ENCODE results near the gene MATN4. TPM values are rescaled to one million over a fixed set of nuclear protein-coding genes. Genes with fewer than 3 reads are reported as not detected.

MATN4 gene
- total RNA-seq, 1 donor from 2014 or later, result not detected

DNA sequence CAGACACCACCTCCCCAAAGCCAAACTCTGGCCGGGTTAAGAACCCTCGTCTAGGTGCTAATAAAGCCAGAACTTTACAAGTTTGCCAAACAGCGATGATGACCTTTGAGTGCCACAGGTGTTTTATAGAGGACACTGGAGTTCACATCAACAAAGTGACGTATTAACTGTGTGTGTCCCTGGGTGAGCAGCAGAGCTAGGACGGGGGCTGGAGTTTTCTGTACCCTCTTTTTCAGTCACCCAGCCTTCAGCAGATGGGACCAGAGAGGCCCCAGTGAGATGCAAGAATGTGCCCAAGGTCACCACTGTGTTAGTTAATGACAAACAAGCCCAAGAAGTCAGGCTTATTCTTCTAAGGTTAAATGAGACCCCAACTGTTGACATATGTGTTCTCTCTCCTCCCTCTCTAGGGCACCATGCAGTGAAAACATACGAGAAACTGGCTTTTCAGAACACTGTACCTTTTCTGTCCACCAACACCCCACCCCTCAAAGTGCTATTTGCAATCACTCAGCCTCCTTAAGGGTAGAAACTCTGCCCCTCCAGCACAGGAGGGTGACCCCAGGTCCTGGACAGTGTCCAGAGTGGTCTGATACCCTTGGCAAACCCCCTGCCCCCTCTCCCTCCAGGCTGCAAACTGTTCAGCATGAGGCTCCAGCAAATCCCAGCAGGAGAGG lies 34.9 kb upstream of the MATN4 start:
- DNase-seq (ENCODE audit: low spot score, unreplicated experiment), result peak; percentile 57
- no peaks in the 10 kb centered on the region for H3K9me3 Mint-ChIP-seq (ENCODE audit: low read depth)
- TF ChIP-seq, protein P1, sequence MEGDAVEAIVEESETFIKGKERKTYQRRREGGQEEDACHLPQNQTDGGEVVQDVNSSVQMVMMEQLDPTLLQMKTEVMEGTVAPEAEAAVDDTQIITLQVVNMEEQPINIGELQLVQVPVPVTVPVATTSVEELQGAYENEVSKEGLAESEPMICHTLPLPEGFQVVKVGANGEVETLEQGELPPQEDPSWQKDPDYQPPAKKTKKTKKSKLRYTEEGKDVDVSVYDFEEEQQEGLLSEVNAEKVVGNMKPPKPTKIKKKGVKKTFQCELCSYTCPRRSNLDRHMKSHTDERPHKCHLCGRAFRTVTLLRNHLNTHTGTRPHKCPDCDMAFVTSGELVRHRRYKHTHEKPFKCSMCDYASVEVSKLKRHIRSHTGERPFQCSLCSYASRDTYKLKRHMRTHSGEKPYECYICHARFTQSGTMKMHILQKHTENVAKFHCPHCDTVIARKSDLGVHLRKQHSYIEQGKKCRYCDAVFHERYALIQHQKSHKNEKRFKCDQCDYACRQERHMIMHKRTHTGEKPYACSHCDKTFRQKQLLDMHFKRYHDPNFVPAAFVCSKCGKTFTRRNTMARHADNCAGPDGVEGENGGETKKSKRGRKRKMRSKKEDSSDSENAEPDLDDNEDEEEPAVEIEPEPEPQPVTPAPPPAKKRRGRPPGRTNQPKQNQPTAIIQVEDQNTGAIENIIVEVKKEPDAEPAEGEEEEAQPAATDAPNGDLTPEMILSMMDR (IDR thresholded peaks at IDR 0.05; ENCODE audit: unreplicated experiment), result no peak
- peaks cover 91% of the 10 kb centered on the region for H3K4me1 Mint-ChIP-seq (ENCODE audit: low read depth)
- H3K4me3 Mint-ChIP-seq (ENCODE audit: low read depth), result peak overlapping the region; percentile 95
- H3K36me3 Mint-ChIP-seq (ENCODE audit: insufficient read depth), result peaks cover 2% of the 10 kb centered on the region
- no peaks in the 10 kb centered on the region for H3K27me3 Mint-ChIP-seq
- H3K27ac Mint-ChIP-seq, result peak overlapping the region; percentile 99

- Mint-ChIP-seq H3K4me1 (ENCODE audit: low read depth) (peaks cover 95% of the 10 kb centered on the region), H3K27ac (peak overlapping the region; percentile 99), H3K9me3 (ENCODE audit: low read depth) (no peaks in the 10 kb centered on the region), H3K36me3 (ENCODE audit: insufficient read depth) (peaks cover 3% of the 10 kb centered on the region), H3K4me3 (ENCODE audit: low read depth) (peak overlapping the region; percentile 95), H3K27me3 (no peaks in the 10 kb centered on the region)
- peak; percentile 44 for DNase-seq (ENCODE audit: low spot score, unreplicated experiment)
- TF ChIP-seq, protein P1 (IDR thresholded peaks at IDR 0.05; ENCODE audit: unreplicated experiment), result no peak
Measured at GRCh38 chr20:45341939-45342854, 34.1 kb upstream of the MATN4 start.

DNA sequence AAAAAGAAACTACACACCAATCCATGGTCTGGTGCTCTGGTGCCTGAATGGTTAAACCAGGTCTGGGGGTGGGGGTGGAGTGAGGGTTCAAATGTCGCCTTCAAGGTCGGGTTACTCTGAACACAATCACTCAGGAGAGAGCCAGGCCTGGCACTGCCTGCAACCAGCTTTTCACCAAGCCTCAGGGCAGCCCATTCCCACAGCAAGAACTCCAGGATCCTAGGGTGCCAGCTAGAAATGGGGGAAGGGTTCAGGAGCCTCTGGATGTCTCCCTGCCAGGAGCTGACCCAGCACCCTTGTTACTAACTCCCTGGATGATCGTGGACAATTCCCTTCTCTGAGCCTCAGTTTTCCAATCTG lies 33.5 kb upstream of the MATN4 start:
- H3K4me1 Mint-ChIP-seq (ENCODE audit: low read depth), result peaks cover 95% of the 10 kb centered on the region
- no peaks in the 10 kb centered on the region for H3K9me3 Mint-ChIP-seq (ENCODE audit: low read depth)
- H3K27me3 Mint-ChIP-seq, result no peaks in the 10 kb centered on the region
- DNase-seq (ENCODE audit: low spot score, unreplicated experiment), result no peak
- TF ChIP-seq, protein P1 (IDR thresholded peaks at IDR 0.05; ENCODE audit: unreplicated experiment), result no peak
- H3K36me3 Mint-ChIP-seq (ENCODE audit: insufficient read depth), result peaks cover 9% of the 10 kb centered on the region
- H3K4me3 Mint-ChIP-seq (ENCODE audit: low read depth), result peak overlapping the region; percentile 95
- peak overlapping the region; percentile 99 for H3K27ac Mint-ChIP-seq

DNA sequence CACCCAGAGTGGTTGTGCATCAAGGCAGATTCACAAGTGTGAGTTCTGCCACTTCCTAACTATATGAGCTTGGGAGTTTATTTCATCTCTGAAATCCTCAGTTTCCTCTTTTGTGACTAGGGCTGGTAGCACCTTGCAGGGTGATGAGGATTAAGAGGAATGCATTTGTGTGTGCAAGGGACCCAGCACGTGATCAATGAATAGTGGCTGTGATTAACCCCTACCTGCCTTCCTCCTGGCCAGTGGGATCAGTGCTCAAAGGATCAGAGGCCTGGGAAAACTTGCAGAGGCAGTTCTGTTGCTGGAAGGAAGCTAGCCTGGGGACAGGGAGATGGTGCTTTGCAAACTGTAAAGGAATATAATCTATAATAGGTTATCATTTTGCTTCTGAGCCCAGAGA lies 32.9 kb upstream of the MATN4 start:
- Mint-ChIP-seq H3K36me3 (ENCODE audit: insufficient read depth) (peaks cover 9% of the 10 kb centered on the region), H3K4me3 (ENCODE audit: low read depth) (peak overlapping the region; percentile 95), H3K27me3 (no peaks in the 10 kb centered on the region), H3K4me1 (ENCODE audit: low read depth) (peaks cover 89% of the 10 kb centered on the region), H3K27ac (peak overlapping the region; percentile 99), H3K9me3 (ENCODE audit: low read depth) (no peaks in the 10 kb centered on the region)
- TF ChIP-seq, protein P1 (IDR thresholded peaks at IDR 0.05; ENCODE audit: unreplicated experiment), result no peak
- DNase-seq (ENCODE audit: low spot score, unreplicated experiment), result no peak

DNA sequence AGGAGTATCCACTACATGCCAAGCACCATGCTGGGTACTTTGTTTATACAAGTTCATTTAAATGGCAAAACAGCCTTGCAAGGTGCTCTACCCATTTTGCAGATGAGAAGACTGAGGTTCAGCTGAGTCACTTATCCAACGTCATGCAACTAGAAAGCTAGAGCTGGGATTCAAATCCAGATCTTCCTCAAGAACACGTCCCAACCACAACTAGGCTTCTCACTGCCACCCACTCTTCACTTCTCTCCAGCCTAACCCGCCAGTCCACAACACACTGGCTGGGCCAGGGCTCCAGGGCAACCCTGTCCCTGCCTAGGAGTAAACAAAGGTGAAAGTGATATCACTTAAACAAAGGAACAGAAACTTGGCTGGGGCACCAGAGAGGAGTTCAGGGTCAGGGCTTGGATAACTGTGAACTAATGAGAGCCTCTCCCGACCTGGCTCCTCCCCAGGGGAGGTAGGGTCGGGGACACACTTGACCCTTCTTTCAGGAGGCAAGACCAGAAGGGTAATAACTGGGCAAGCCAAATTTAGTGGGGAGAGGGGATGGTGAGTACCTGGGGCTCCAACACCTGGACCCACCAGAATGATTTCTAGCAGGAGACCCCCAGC lies 32.2 kb upstream of the MATN4 start:
- peaks cover 88% of the 10 kb centered on the region for H3K4me1 Mint-ChIP-seq (ENCODE audit: low read depth)
- peaks cover 11% of the 10 kb centered on the region for H3K36me3 Mint-ChIP-seq (ENCODE audit: insufficient read depth)
- no peaks in the 10 kb centered on the region for H3K27me3 Mint-ChIP-seq
- DNase-seq (ENCODE audit: low spot score, unreplicated experiment), result no peak
- no peaks in the 10 kb centered on the region for H3K9me3 Mint-ChIP-seq (ENCODE audit: low read depth)
- H3K27ac Mint-ChIP-seq, result peak overlapping the region; percentile 99
- TF ChIP-seq, protein P1 (IDR thresholded peaks at IDR 0.05; ENCODE audit: unreplicated experiment), result no peak
- peak overlapping the region; percentile 95 for H3K4me3 Mint-ChIP-seq (ENCODE audit: low read depth)
